ENCODE measurements around the gene KCTD14.
"Not testable (repeated sequence)": the region's sequence is repeated elsewhere in the genome, so short reads cannot be mapped to it uniquely, and the experiment has no call there.

KCTD14 gene

GRCh38 chr11:78027759-78028158, 4.7 kb upstream of the KCTD14 start:
- DNase-seq (ENCODE audit: extremely low read depth in 1 of 2, low read depth in 1 of 2): no peak

GRCh38 chr11:78025378-78025777, 2.3 kb upstream of the KCTD14 start:
- DNase-seq (ENCODE audit: extremely low read depth in 1 of 2, low read depth in 1 of 2): no peak

DNA sequence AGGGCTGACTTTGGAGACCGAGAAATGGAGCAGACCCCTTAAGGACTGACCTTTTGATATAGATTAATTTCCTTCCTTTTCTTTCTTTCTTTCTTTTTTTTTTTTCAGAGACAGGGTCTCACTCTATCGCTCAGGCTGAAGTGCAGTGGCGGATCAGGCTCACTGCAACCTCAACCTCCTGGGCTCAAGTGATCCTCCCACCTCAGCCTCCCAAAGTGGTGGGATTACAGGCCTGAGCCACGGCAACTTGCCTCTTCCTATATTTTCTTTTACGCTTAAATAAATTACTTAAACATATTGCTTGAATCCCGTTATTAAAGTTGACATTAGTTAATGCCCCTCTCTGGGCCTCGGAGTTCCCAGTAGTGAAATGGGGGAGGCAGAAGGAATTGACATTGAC, 350 bp upstream of the KCTD14 start:
- DNase-seq (ENCODE audit: extremely low read depth in 1 of 2, low read depth in 1 of 2): no peak

GRCh38 chr11:78021611-78022010, 1.5 kb downstream of the KCTD14 start:
- no peak for DNase-seq (ENCODE audit: extremely low read depth in 1 of 2, low read depth in 1 of 2)

- no peak for DNase-seq (ENCODE audit: extremely low read depth in 1 of 2, low read depth in 1 of 2)
Observed at GRCh38 chr11:78020246-78020645, 2.8 kb downstream of the KCTD14 start.

- DNase-seq (ENCODE audit: extremely low read depth in 1 of 2, low read depth in 1 of 2): no peak
Observed at GRCh38 chr11:78019808-78020207, 3.3 kb downstream of the KCTD14 start.

- no peak for DNase-seq (ENCODE audit: extremely low read depth in 1 of 2, low read depth in 1 of 2)
Observed at GRCh38 chr11:78015878-78016277, 7.2 kb downstream of the KCTD14 start.

DNA sequence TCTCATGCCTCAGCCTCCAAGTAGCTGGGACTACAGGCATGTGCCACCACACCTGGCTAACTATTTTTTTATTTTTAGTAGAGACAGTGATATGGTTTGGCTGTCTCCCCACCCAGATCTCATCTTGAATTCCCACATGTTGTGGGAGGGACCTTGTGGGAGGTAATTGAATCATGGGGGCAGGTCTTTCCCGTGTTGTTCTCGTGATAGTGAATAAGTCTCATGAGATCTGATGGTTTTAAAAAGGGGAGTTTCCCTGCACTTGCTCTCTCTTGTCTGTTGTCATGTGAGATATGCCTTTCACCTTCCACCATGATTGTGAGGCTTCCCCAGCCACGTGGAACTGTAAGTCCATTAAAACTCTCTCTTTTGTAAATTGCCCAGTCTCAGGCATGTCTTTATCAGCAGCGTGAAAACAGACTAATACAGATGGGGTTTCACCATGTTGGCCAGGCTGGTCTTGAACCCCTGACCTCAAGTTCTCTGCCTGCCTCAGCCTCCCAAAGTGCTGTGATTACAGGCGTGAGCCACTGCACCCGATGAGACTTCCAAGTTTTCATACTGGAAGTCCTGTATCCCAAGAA, 8.0 kb downstream of the KCTD14 start:
- not testable (repeated sequence) for DNase-seq (ENCODE audit: extremely low read depth in 1 of 2, low read depth in 1 of 2)

DNA sequence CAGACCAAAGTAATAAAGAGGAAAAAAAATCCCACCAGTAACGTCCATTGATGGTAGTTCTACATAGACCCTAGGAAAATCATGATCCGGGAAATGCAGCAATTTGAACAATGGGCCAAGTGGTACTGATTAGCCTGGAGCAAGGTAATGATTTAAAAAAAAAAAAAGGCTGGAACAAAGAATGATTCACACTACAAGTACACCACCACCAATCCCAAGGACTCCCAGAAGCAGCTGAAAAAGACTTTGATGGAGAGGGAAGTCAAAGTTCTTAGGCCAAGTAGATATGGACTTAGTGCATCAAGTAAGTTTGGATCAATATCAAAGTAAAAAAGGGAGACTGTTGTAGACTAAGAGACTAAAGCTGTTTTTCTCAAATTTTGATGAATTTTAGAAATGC, 11.8 kb downstream of the KCTD14 start:
- no peak for DNase-seq (ENCODE audit: extremely low read depth in 1 of 2, low read depth in 1 of 2)

DNA sequence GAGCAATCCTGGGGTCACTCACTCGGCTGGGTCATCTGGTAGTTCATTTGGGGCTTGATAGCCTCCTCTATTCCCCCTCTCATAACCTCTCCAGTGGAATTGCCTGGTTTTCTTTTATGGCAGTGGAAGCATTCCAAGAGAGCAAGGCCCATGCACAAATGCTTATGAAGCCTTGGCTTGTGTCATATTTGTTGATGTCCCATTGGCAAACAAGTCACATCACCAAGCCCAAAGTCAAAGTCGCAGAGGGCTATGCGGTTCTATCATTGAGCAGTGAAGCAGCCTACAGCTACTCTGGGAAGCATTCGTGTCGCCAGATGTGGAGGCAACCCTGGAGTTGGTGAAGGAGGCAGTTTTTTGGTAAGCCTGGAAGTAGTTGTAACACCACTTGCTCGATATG, 12.3 kb downstream of the KCTD14 start:
- no peak for DNase-seq (ENCODE audit: extremely low read depth in 1 of 2, low read depth in 1 of 2)

DNA sequence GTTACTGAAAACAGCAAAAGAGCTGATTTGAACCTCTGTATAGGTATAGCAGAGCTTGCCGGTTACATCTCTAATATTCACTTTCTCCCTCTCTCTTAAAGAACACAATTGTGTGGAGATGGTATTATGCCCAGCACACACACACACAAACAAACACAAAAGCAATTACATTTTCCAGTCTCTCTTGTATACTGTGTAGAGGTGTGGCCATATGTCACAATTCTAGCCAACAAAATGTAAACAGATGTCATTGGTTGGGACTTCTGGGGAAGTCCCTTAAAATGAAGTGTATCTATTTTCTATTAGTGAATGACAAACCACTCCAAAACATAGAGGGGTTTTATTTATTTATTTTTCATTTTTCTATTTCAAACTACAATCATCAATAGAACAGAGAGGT, 12.8 kb downstream of the KCTD14 start:
- DNase-seq (ENCODE audit: extremely low read depth in 1 of 2, low read depth in 1 of 2): no peak

DNA sequence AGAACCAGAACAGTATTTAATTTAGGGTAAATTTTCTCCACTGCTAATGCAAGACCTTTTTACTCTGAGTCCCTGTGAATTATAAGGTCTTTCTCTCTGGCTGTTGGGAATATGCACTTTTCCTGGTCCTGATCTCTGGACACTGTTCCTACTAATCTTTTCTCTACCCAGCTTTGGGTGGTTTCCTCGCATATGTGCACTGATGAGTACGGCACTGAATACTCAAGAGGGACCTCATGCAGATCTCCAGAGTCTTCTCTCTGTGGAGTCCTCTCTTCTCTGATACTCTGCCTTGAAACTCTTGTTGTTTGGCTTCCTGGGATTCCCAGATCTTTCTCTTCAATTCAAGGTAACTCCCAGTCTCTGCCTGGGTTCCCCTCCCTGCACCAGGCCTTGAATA, 14.0 kb downstream of the KCTD14 start:
- DNase-seq (ENCODE audit: extremely low read depth in 1 of 2, low read depth in 1 of 2): no peak

GRCh38 chr11:78000193-78000592, 22.9 kb downstream of the KCTD14 start:
- DNase-seq (ENCODE audit: extremely low read depth in 1 of 2, low read depth in 1 of 2): peak in 1 of 2 donors; percentile 13

- no peak for DNase-seq (ENCODE audit: extremely low read depth in 1 of 2, low read depth in 1 of 2)
Observed at GRCh38 chr11:77999446-78000030, 23.5 kb downstream of the KCTD14 start.

- DNase-seq (ENCODE audit: extremely low read depth in 1 of 2, low read depth in 1 of 2): peak; percentile 92 to 99
Observed at GRCh38 chr11:77994434-77995362, 28.4 kb downstream of the KCTD14 start, which contains the start of gene INTS4. INTS4 (minus strand) TSS chr11:77994668; CDS start chr11:77994643, 25 bp downstream.

DNA sequence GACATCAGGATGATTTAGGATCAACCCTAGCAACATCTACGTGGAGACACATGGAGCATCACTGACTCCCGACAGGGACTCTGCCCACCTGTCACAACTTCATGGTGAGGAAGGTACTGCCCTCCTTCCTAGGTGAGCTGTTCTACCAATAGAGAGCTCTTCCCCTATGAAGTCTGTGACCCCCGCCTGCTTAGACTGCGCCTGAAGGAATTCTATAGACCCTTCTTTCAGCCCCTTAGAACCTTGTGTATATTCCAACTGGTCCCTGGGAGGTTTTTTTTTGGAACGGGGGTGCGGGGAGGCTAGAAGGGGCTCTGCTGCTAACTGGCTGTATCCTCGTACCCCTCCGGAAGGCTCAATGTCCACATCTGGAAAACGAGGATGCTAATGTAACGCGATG, 29.2 kb downstream of the KCTD14 start:
- no peak for DNase-seq (ENCODE audit: extremely low read depth in 1 of 2, low read depth in 1 of 2)

DNA sequence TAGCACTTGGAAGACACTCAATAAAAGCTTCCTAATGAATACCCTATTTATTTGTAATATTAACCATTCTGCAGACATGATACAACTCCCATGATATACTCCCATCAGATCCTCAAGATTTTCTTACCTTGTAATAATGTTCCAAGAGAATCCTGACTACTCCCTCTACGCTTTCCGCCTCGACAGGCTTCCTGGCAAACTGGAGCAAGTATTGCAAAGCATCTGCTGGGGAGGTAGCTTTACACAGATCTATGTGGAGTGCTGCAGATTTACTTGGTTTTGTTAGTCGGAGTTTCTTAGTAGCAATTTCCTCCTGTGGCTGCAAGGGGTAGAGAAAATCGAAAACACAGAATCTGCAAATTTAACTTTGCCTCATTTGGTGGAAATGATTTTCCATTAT, 32.1 kb downstream of the KCTD14 start:
- DNase-seq (ENCODE audit: extremely low read depth in 1 of 2, low read depth in 1 of 2): no peak

- not testable (repeated sequence) for DNase-seq (ENCODE audit: extremely low read depth in 1 of 2, low read depth in 1 of 2)
Observed at GRCh38 chr11:77986456-77986855, 36.6 kb downstream of the KCTD14 start.

DNA sequence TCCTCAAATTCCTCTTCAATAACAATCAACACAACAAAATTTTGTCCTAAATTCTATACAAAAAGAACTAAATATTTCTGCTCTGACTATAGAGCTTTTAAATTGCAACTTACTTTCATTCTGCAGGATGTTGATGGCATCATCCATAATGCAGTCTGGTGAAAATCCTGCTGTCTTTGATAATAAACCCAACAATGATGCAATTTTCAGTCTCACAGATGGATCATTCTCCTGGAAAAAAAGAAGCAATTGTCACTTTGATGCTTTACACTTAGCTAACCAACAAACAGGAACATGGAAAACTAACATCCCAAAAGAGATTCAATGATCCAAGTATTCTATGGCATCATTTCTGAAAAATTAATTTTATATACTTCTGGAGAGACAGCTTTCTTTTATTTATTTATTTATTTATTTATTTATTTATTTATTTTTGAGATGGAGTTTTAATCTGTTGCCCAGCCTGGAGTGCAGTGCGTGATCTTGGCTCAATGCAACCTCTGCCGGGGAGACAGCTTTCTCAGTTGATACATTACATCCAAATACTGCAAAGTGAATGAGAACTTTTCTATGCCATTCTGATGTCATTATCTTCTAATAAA, 41.6 kb downstream of the KCTD14 start:
- DNase-seq (ENCODE audit: extremely low read depth in 1 of 2, low read depth in 1 of 2): no peak

GRCh38 chr11:77968337-77968736, 54.7 kb downstream of the KCTD14 start:
- no peak for DNase-seq (ENCODE audit: extremely low read depth in 1 of 2, low read depth in 1 of 2)

- DNase-seq (ENCODE audit: extremely low read depth in 1 of 2, low read depth in 1 of 2): no peak
Observed at GRCh38 chr11:77967753-77968152, 55.3 kb downstream of the KCTD14 start.
